Measurements from ENCODE around the gene GRM4. TPM values are rescaled to one million over a fixed set of nuclear protein-coding genes. Genes with fewer than 3 reads are reported as not detected.

The GRM4 gene
- total RNA-seq, 2 donors from 2014 or later, result 4.4 TPM; not detected in 1

DNA sequence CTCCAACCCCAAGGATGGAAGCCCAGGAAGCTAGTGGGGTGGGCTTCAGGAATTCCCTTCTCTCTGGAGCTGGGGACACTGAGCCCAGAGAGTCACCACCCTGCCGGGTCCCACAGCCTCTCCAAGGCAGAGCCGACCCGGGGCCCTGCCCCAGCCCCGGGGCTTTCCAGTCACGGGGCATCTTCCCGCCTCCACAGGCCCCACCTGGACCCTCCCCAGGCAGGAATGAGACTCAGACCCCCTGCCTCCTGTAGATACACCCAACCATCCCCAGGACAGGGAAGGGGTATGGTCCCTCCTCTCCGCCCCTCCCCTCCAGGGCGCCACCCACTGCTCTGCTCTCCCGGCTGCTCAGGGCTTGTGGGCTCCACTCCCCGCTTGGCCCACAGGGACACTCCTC is 53.3 kb downstream of the GRM4 start:
- Histone ChIP-seq H3K9me3 (no peaks in the 10 kb centered on the region), H3K4me1 (replicated peaks) (no peaks in the 10 kb centered on the region), H3K27ac (no peak overlapping the region), H3K4me3 (no peak overlapping the region), H3K36me3 (no peaks in the 10 kb centered on the region), H3K27me3 (replicated peaks; ENCODE audit: insufficient read depth) (peaks cover 7% of the 10 kb centered on the region)
- TF ChIP-seq, protein P1, sequence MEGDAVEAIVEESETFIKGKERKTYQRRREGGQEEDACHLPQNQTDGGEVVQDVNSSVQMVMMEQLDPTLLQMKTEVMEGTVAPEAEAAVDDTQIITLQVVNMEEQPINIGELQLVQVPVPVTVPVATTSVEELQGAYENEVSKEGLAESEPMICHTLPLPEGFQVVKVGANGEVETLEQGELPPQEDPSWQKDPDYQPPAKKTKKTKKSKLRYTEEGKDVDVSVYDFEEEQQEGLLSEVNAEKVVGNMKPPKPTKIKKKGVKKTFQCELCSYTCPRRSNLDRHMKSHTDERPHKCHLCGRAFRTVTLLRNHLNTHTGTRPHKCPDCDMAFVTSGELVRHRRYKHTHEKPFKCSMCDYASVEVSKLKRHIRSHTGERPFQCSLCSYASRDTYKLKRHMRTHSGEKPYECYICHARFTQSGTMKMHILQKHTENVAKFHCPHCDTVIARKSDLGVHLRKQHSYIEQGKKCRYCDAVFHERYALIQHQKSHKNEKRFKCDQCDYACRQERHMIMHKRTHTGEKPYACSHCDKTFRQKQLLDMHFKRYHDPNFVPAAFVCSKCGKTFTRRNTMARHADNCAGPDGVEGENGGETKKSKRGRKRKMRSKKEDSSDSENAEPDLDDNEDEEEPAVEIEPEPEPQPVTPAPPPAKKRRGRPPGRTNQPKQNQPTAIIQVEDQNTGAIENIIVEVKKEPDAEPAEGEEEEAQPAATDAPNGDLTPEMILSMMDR (IDR thresholded peaks at IDR 0.05), result no peak
- TF ChIP-seq POLR2A (IDR thresholded peaks at IDR 0.05) (no peak), POLR2AphosphoS5 (IDR thresholded peaks at IDR 0.05) (no peak)
- intact Hi-C loops (cut with DNase I), result no loop called here
- no peak for DNase-seq (ENCODE audit: low spot score)
- 85% methylated on average over 7 of the region's 10 CpGs for WGBS

DNA sequence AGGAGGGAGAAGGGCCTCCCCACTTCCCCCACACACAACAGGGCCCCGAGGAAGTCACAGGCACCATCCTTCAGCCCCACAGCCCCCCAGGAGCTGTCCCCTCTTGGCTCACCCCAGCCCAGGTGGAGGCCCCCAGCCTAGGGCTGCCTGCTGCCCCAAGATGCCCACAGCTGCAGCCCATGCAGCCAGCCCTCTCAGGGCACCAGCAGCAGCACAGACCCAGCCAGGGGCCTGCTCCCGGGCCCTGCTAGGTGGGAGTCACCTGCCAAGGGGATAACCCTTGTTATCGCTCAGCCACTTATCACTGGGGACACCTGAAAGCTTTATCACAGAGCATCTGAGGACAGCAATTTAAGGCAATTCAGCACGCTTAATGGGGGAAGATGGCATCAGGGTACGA is 55.0 kb downstream of the GRM4 start:
- intact Hi-C loops (cut with DNase I), result no loop called here
- DNase-seq (ENCODE audit: low spot score), result no peak
- TF ChIP-seq POLR2A (IDR thresholded peaks at IDR 0.05), result no peak
- TF ChIP-seq, protein P1 (IDR thresholded peaks at IDR 0.05), result no peak
- TF ChIP-seq POLR2AphosphoS5 (IDR thresholded peaks at IDR 0.05), result no peak
- H3K36me3 ChIP-seq, result no peaks in the 10 kb centered on the region
- H3K27ac ChIP-seq, result no peak overlapping the region
- no peak overlapping the region for H3K4me3 ChIP-seq
- peaks cover 3% of the 10 kb centered on the region for H3K27me3 ChIP-seq (replicated peaks; ENCODE audit: insufficient read depth)
- H3K4me1 ChIP-seq (replicated peaks), result no peaks in the 10 kb centered on the region
- 84% methylated on average over 4 of the region's 5 CpGs for WGBS
- H3K9me3 ChIP-seq, result no peaks in the 10 kb centered on the region

DNA sequence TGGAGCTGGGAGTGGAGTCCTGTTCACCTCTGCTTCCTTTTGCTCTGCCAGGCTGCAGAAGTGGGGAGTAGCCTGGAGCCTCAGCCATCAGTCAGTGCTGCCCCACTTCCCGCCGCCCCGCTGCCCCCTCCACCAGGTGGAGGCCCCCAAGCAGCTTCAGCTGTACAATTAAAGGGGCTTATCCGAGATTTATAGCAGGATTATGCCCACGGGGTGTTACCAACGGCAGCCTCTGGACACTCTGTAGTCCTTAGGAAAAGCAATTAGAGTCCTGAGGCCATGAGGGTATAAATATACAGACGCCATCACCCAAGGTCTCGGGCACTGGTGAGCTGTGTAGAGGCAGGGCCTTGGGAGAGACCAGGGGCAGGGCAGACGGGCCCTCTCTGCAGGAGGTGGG is 55.4 kb downstream of the GRM4 start:
- Histone ChIP-seq H3K4me1 (replicated peaks) (no peaks in the 10 kb centered on the region), H3K27ac (no peak overlapping the region), H3K9me3 (no peaks in the 10 kb centered on the region), H3K4me3 (no peak overlapping the region), H3K36me3 (no peaks in the 10 kb centered on the region), H3K27me3 (replicated peaks; ENCODE audit: insufficient read depth) (peaks cover 3% of the 10 kb centered on the region)
- intact Hi-C loops (cut with DNase I), result no loop called here
- TF ChIP-seq POLR2A (IDR thresholded peaks at IDR 0.05) (no peak), POLR2AphosphoS5 (IDR thresholded peaks at IDR 0.05) (no peak)
- TF ChIP-seq, protein P1 (IDR thresholded peaks at IDR 0.05), result no peak
- no peak for DNase-seq (ENCODE audit: low spot score)
- 67% methylated on average over 9 of the region's 9 CpGs for WGBS

DNA sequence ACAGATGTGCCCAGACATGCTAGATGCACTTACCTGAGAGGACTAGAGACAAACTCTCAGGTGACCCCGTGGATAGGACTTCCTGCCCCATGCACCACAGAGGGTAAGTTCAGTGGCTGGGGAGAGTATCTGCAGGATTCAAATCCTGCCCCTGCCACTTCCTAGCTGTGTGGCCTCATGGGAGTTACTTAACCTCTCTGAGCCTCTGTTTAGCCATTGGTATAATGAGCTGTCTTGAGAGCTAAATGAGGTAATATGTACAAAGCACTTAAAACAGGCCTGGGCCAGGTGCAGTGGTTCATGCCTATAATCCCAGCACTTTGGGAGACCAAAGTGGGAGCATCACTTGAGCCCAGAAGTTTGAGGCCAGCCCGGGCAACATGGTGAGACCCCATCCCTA is 59.3 kb downstream of the GRM4 start:
- intact Hi-C loops (cut with DNase I), result no loop called here
- TF ChIP-seq, protein P1 (IDR thresholded peaks at IDR 0.05), result no peak
- TF ChIP-seq POLR2A (IDR thresholded peaks at IDR 0.05), result no peak
- TF ChIP-seq POLR2AphosphoS5 (IDR thresholded peaks at IDR 0.05), result no peak
- H3K4me1 ChIP-seq (replicated peaks), result no peaks in the 10 kb centered on the region
- H3K27ac ChIP-seq, result no peak overlapping the region
- H3K36me3 ChIP-seq, result no peaks in the 10 kb centered on the region
- no peaks in the 10 kb centered on the region for H3K27me3 ChIP-seq (replicated peaks; ENCODE audit: insufficient read depth)
- no peak for DNase-seq (ENCODE audit: low spot score)
- H3K9me3 ChIP-seq, result no peaks in the 10 kb centered on the region
- 75% methylated on average over 2 of the region's 2 CpGs for WGBS
- no peak overlapping the region for H3K4me3 ChIP-seq

DNA sequence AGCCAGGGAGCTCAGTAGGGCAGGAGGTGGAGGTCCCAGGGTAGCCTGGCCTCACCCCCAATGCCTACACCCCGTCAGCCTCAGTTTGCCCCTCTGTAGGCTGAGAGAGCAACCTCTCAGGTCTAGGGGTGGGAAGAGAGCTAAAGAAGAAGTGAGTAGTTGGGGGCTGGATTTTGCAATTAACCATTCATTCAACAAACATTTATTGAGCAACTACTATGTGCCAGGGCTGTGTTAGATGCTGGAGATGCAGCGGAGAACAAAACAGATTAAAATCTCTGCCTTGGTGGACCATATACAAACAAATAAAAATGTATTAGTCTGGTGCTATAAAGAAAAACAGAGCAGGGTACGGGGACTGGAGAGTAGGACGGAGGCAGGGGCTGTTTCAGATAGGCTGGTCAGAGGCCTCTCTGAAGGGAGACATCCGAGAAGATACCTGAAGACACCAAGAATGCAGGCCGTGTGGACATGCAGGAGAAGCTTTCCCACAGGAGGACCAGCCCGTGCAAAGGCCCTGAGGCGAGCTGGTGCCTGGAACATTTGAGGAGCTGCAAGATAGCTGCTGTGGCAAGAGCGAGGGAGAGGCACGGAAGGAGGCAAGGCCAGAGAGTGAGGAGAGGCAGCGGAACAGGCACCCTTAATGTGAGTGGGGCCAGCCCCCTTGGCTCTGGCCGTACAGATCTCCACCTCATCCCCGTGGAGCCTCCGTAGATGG is 60.3 kb downstream of the GRM4 start:
- no peaks in the 10 kb centered on the region for H3K36me3 ChIP-seq
- no peak overlapping the region for H3K27ac ChIP-seq
- H3K9me3 ChIP-seq, result no peaks in the 10 kb centered on the region
- H3K4me3 ChIP-seq, result no peak overlapping the region
- intact Hi-C loops (cut with DNase I), result no loop called here
- no peaks in the 10 kb centered on the region for H3K4me1 ChIP-seq (replicated peaks)
- no peaks in the 10 kb centered on the region for H3K27me3 ChIP-seq (replicated peaks; ENCODE audit: insufficient read depth)
- TF ChIP-seq, protein P1 (IDR thresholded peaks at IDR 0.05), result no peak
- TF ChIP-seq POLR2AphosphoS5 (IDR thresholded peaks at IDR 0.05) (no peak), POLR2A (IDR thresholded peaks at IDR 0.05) (no peak)
- DNase-seq (ENCODE audit: low spot score), result no peak
- WGBS, result 92% methylated on average over 14 of the region's 14 CpGs
